Liver (tissue), 9 donors: Measurements from ENCODE around the gene UNCX. TPM values are rescaled to one million over a fixed set of nuclear protein-coding genes. Genes with fewer than 3 reads are reported as not detected.

Experiments
- DNase-seq: peaks from one replicate; pipeline ENCODE4 v3.0.0-alpha.2; 2017; ENCODE audit warnings: low spot score
- H3K27ac ChIP-seq, 2 donors: one replicate each; pipeline ENCODE4 v1.7.0; 2013; ENCODE audit warnings: inconsistent platforms in 2 of 2, low read length in 2 of 2, control low read depth in 1 of 2, low read depth in 1 of 2, mild to moderate bottlenecking in 1 of 2
- H3K27me3 ChIP-seq, 4 donors: one replicate each; pipeline versions ENCODE4 v1.6.1 to v1.7.0; 2013; ENCODE audit warnings: low read length in 3 of 4, inconsistent platforms in 1 of 4, mild to moderate bottlenecking in 1 of 4, moderate library complexity in 1 of 4; ENCODE audit not compliant: control insufficient read depth in 4 of 4, insufficient read depth in 4 of 4
- H3K36me3 ChIP-seq, 4 donors: one replicate each; pipeline versions ENCODE4 v1.6.1 to v1.7.0; 2013; ENCODE audit warnings: low read length in 3 of 4, mild to moderate bottlenecking in 3 of 4, low read depth in 1 of 4, moderate library complexity in 1 of 4; ENCODE audit not compliant: control insufficient read depth in 4 of 4, insufficient read depth in 3 of 4
- H3K4me1 ChIP-seq, 4 donors: one replicate each; pipeline versions ENCODE4 v1.6.1 to v1.7.0; 2013; ENCODE audit warnings: low read length in 3 of 4, mild to moderate bottlenecking in 3 of 4, moderate library complexity in 1 of 4; ENCODE audit not compliant: control insufficient read depth in 4 of 4, insufficient read depth in 4 of 4
- H3K4me3 ChIP-seq, 3 donors: one replicate each; pipeline versions ENCODE4 v1.6.1 to v1.7.0; 2013; ENCODE audit warnings: low read length in 3 of 3, control low read depth in 1 of 3, low read depth in 1 of 3, mild to moderate bottlenecking in 1 of 3
- H3K9ac ChIP-seq, 2 donors: one replicate each; pipeline ENCODE4 v1.7.0; 2013; ENCODE audit warnings: low read length in 2 of 2, mild to moderate bottlenecking in 2 of 2, moderate library complexity in 2 of 2, control low read depth in 1 of 2, low read depth in 1 of 2
- H3K9me3 ChIP-seq, 4 donors: one replicate each; pipeline versions ENCODE4 v1.6.1 to v1.7.0; 2013; ENCODE audit warnings: low read length in 3 of 4; ENCODE audit not compliant: control insufficient read depth in 4 of 4
- ATF3 ChIP-seq: IDR thresholded peaks from 2 replicates; pipeline ENCODE4 v1.6.1; 2016; ENCODE audit warnings: antibody characterized with exemption
- CTCF ChIP-seq: fragments of 150-350 bp; IDR thresholded peaks from 2 replicates; pipeline ENCODE4 v1.5.1; 2017; ENCODE audit warnings: improper control_type of control experiment, low read depth, low read length; ENCODE audit not compliant: missing input control
- FOXA1 ChIP-seq: IDR thresholded peaks from 2 replicates; pipeline ENCODE4 v1.6.1; 2016; ENCODE audit warnings: antibody characterized with exemption
- FOXA2 ChIP-seq: IDR thresholded peaks from 2 replicates; pipeline ENCODE4 v1.6.1; 2016; ENCODE audit warnings: antibody characterized with exemption
- GABPA ChIP-seq, 2 donors: IDR thresholded peaks in 1 of 2; conservative IDR thresholded peaks in 1 of 2; 2 replicates each; pipeline ENCODE4 v1.6.1; 2016; ENCODE audit warnings: antibody characterized with exemption in 2 of 2, mild to moderate bottlenecking in 1 of 2, moderate library complexity in 1 of 2
- HNF4A ChIP-seq, 2 donors: conservative IDR thresholded peaks; 2 replicates each; pipeline ENCODE4 v1.6.1; 2016; ENCODE audit warnings: antibody characterized with exemption in 2 of 2, mild to moderate bottlenecking in 2 of 2
- HNF4G ChIP-seq: IDR thresholded peaks from 2 replicates; pipeline ENCODE4 v1.6.1; 2016; ENCODE audit warnings: antibody characterized with exemption
- JUND ChIP-seq, 2 donors: IDR thresholded peaks; 2 replicates each; pipeline ENCODE4 v1.6.1; 2016; ENCODE audit warnings: antibody characterized with exemption in 2 of 2
- MAX ChIP-seq: IDR thresholded peaks from 2 replicates; pipeline ENCODE4 v1.6.1; 2016; ENCODE audit warnings: antibody characterized with exemption
- NR2F2 ChIP-seq: IDR thresholded peaks from 2 replicates; pipeline ENCODE4 v1.6.1; 2016; ENCODE audit warnings: antibody characterized with exemption
- RAD21 ChIP-seq, 2 donors: IDR thresholded peaks; 2 replicates each; pipeline ENCODE4 v1.6.1; 2016; ENCODE audit warnings: antibody characterized with exemption in 2 of 2, mild to moderate bottlenecking in 2 of 2
- REST ChIP-seq: IDR thresholded peaks from 2 replicates; pipeline ENCODE4 v1.6.1; 2016; ENCODE audit warnings: antibody characterized with exemption, mild to moderate bottlenecking
- RXRA ChIP-seq, 2 donors: IDR thresholded peaks; 2 replicates each; pipeline ENCODE4 v1.6.1; 2017 to 2018; ENCODE audit warnings: antibody characterized with exemption in 2 of 2, mild to moderate bottlenecking in 1 of 2
- SP1 ChIP-seq: IDR thresholded peaks from 2 replicates; pipeline ENCODE4 v1.6.1; 2018; ENCODE audit warnings: antibody characterized with exemption, mild to moderate bottlenecking
- TAF1 ChIP-seq: conservative IDR thresholded peaks from 2 replicates; pipeline ENCODE4 v1.6.1; 2016; ENCODE audit warnings: antibody characterized with exemption, mild to moderate bottlenecking
- YY1 ChIP-seq: IDR thresholded peaks from 2 replicates; pipeline ENCODE4 v1.6.1; 2016; ENCODE audit warnings: antibody characterized with exemption, mild to moderate bottlenecking
- ZBTB33 ChIP-seq: IDR thresholded peaks from 2 replicates; pipeline ENCODE4 v1.6.1; 2016; ENCODE audit warnings: antibody characterized with exemption
- WGBS: extraction: QIAGEN DNeasy Blood & Tissue Kit; methylation state at CpG from one replicate; pipeline ENCODE4 v1.1.7; 2013; 5-methylcytosine and 5-hydroxymethylcytosine counted together
- polyA plus RNA-seq, 2 donors: library from polyadenylated mRNA; stranded (reverse) in 1 of 2; unstranded in 1 of 2; fragments of 200-250 nt in 1 of 2; fragments of >200 nt in 1 of 2; fragmentation: Nextera tagmentation in 1 of 2; extraction: Ambion mirVana in 1 of 2; gene quantifications; one replicate each; pipeline versions ENCODE4 v1.2.1 to v1.2.3, GENCODE V29; 2013 to 2015
- total RNA-seq, 2 donors: library from RNA; depleted of rRNA; stranded (reverse); fragments of >200 nt; gene quantifications; one replicate each; pipeline ENCODE4 v1.2.3, GENCODE V29; 2014
- donor health status: healthy.
- donor health status: healthy.
- donor health status: healthy.
- donor health status: healthy.
- donor health status: healthy.

Gene UNCX
- total and polyA plus RNA-seq, 4 donors: not detected

GRCh38 chr7:1238931-1239802 lies 6.5 kb downstream of the UNCX start:
- Histone ChIP-seq H3K4me3 (no peak overlapping the region), H3K4me1 (peaks cover 3 to 25% (median 9%) of the 10 kb centered on the region in 4 donors), H3K36me3 (no peaks in the 10 kb centered on the region), H3K27ac (no peak overlapping the region), H3K27me3 (peaks cover 6 to 40% (median 24%) of the 10 kb centered on the region in 4 donors), H3K9me3 (peaks cover 0 to 5% (median 0%) of the 10 kb centered on the region in 4 donors), H3K9ac (no peak overlapping the region)
- WGBS: 9% methylated on average over 27 of the region's 27 CpGs
- TF ChIP-seq HNF4G (no peak), ATF3 (no peak), YY1 (no peak), GABPA (IDR thresholded peaks at IDR 0.05 in 1 of 2, conservative IDR thresholded peaks at IDR 0.05 in 1 of 2) (no peak), CTCF (no peak), NR2F2 (no peak), FOXA2 (no peak), MAX (no peak), REST (no peak), TAF1 (no peak), RAD21 (IDR thresholded peaks at IDR 0.05) (no peak), JUND (IDR thresholded peaks at IDR 0.05) (no peak), RXRA (IDR thresholded peaks at IDR 0.05) (no peak), FOXA1 (no peak), HNF4A (conservative IDR thresholded peaks at IDR 0.05) (no peak), SP1 (no peak), ZBTB33 (no peak)
- DNase-seq: no peak
